ENCODE data around the gene SPATA46.

Gene SPATA46

DNA sequence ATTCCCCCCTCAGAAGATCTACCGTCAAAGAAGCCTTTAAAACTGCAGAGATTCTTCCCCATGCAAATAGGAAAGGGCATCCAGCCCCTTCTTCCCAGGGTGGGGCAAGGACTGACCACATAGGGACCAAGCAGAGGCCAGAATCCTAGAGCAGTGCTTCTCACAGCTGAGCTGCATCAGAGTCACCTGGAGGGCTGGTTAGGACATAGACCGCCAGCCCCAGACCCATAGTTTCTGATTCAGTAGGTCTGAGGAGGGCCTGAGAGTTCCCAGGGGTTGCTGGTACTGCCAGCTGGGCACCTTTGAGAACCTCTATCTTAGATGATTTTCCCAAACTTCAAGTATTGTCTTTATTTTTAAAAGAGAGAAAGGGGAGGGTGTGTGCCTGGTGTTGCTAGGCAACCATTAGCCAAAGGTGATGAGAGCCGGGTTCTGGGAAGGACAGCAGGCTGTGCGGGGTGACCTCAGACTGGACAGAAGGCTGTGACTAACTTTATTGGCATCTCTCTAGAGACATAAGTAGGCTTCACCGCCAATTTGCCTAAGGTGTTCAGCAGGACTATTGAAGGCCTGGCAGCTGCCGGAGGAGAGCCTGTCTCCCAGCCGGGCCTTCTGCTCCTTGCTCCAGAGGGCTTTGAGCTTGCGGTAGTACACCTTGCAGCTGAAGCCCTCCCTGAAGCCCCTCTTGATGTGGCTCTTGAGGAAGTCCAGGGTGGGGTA, 3.0 kb downstream of the SPATA46 start:
- no peak for DNase-seq (ENCODE audit: low read depth)

DNA sequence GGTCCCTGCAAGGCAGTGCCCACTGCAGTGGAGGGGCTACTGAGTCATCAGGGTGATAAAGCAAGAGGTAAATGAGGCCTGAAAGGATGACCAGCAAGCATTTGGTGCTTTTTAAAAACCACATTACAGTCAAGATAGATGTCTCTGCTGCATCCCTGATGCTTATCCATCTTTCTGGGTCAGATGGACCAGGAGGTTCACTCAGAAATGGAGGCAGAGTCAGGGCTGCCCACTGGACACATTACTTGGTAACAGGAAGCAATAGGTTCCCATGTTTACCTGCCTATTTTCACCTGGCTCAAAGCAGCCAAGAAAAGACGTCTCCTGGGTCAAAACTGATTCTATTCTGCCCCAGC, 3.6 kb downstream of the SPATA46 start:
- no peak for DNase-seq (ENCODE audit: low read depth)

DNA sequence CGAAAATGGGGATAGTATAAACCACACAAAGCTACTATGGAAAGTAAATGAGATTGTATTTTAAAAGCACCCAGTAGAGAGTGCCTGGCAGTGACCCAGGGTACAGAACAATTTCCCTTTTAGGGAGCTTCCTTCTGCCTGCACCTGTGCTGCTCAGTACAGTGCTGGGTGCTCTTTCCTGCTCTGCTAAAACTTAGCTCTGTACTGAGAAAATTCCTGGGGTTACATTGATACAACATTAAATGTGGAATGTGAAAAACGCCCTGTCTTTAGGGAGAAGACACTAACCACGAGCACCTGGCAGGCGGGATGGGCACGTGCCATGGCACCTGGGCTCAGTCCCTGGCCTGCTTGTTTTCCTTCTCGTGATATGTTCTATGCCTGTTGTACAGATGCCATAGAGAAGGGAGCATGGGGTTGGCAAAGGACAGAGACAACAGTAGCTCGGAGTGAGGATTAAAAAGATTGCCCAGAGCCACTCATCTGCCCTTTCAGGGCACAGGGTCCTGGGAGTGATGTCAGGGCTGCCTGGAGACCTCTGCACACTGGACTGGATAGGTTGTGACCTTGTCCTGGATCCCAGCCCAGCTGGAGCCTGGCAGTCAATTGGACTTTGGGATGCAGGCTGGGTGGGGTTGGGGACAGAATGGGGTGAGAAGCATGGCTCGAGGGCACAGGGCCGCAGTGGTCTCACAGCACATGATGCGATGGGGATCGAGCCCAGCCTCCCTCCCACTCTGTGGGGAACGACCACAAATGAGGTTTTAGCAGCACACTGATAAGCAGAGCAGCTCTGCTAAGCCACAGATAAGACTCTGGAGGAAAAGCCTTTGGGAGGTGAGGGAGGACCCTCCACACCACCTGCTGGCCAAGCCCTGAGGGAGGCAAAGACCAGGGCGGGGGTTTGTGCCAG, 4.2 kb downstream of the SPATA46 start:
- DNase-seq (ENCODE audit: low read depth), result no peak

DNA sequence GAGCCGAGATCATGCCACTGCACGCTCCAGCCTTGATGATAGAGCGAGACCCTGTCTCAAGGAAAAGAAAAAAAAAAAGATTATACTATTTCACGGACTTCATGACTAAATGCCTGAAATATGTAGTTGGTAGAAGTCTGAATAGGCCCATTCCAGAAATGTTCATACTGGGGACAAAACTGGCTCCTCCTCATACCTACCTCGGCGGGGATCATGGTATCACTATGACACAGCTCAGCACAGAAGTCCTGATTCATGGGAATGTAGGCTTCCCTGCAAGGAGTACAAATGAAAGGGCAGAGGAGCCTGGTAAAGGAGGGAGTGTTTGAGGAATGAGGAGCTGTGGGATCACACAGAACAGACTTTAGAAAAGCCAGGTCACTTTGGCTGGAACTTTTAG, 5.0 kb downstream of the SPATA46 start:
- DNase-seq (ENCODE audit: low read depth), result no peak

DNA sequence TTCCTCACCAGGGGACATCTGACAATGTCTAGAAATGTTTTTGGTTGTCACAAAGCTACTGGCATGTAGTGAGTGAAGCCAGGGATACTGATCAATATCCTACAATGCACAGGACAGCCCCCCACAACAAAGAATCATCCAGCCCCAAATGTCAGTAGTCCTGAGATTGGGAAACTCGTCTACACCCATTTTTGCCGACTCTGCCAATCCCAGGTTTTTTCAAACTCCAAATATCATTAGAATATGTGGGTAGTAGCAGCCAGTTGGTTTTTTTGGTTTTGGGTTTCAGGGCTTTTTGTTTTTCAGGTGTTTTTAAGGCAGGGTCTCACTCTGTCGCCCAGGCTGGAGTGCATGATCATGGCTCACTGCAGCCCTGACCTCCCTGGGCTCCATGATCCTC, 5.9 kb downstream of the SPATA46 start:
- DNase-seq (ENCODE audit: low read depth), result no peak

DNA sequence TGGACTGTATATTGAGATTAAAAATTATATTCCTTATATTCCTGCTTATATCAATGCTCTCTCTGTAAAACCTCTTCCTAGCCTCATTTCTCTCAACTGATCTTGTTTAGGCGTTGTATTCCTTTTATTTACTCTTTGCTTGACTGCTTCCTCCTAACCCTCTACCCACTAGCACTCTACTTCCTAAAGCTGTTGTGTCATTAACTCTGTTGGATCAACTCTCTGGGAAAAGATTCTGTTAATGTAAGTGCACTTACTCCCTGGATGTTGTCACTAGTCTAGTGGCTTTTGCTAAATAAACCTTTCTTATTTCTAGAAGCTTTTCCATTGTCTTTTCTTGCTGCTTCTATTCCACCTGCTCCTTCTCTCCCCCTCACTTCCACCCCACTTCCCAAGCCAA, 6.5 kb downstream of the SPATA46 start:
- no peak for DNase-seq (ENCODE audit: low read depth)

DNA sequence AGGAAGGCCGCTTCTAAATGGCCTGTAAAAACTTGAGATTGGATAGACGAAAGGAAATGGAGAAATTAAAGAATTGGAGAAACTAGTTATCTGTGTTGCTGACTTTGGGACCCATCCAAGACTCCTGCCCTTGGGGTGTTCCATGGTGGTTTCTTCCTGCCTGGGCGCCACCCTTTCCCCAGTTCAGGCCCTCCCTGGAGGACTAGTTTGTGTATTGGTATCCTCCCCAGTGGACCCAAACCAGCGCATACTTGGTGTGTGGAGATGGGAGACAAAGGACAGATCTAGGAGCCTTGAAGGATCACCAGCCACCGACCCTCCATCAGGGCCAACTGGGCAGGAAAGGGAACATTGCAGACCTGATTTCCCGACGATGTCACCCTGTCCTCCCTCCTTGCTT, 7.1 kb downstream of the SPATA46 start:
- DNase-seq (ENCODE audit: low read depth), result no peak

DNA sequence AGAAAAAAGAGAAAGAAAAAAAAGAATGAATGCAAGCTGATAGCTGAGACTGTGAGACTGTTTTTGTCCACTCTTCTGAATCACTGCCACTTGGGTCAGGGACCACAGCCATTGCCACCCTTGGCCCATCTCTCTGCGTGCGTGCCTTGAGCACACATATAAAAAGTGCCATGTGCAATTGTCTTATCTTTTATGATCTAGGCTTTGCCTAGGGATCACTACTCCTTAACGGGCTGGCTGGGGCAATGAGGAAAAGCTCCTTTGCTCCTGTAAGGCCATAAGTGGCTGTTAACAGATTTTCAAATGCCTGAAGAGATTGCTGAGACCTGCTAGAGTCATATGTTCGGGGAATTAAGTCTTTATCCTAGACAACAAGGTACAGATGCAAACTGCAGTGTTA, 8.2 kb downstream of the SPATA46 start:
- no peak for DNase-seq (ENCODE audit: low read depth)

DNA sequence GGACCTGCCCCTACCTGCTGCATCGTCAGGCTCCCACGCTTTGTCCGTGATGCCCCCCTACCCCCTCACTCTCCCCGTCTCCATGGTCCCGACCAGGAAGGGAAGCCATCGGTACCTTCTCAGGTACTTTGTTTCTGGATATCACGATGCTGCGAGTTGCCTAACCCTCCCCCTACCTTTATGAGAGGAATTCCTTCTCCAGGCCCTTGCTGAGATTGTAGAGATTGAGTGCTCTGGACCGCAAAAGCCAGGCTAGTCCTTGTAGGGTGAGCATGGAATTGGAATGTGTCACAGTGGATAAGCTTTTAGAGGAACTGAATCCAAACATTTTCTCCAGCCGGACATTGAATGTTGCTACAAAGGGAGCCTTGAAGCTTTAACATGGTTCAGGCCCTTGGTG, 8.9 kb downstream of the SPATA46 start:
- no peak for DNase-seq (ENCODE audit: low read depth)

DNA sequence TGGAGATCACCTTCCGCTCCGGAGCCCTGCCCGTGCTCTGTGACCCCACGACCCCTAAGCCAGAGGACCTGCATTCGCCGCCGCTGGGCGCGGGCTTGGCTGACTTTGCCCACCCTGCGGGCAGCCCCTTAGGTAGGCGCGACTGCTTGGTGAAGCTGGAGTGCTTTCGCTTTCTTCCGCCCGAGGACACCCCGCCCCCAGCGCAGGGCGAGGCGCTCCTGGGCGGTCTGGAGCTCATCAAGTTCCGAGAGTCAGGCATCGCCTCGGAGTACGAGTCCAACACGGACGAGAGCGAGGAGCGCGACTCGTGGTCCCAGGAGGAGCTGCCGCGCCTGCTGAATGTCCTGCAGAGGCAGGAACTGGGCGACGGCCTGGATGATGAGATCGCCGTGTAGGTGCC, 9.6 kb downstream of the SPATA46 start:
- DNase-seq (ENCODE audit: low read depth), result no peak

DNA sequence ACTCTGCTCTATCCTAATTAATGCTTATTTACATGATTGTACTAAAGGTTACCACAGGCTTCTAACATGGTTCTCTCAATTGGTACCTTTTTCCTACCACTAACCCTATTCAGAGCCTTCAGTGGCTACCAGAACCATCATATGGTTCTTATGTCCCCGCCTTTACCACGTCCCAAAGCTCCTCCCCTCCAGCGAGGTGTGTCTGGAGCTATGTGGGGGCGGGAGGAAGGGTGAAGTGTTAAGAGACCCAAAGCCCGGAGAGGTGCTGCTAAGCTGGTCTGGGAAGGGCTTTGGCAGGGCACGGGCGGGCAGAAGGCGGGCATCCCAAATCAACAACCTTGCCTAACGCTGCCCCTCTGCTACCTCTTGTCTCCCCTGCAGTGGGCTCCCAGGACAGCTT, 10.0 kb downstream of the SPATA46 start:
- no peak for DNase-seq (ENCODE audit: low read depth)

DNA sequence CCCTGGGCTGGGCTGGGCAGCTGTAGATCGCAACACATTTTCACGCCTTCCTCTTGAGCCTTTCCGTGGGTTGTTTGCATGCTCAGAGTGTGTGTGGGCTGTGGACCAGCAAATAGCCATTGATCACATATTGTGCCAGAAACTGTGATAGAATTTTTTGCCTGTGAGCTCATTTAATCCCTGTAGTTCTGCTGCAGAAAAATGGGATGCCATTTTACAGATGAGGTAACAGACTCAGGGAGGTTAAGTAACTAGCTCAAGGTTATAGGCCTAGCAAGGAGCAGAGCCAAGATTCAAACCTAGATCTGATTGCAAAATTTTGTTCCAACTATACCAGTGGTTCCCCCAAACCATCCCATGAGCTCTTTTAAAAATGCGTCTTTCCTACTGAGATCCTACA, 10.5 kb downstream of the SPATA46 start:
- no peak for DNase-seq (ENCODE audit: low read depth)

DNA sequence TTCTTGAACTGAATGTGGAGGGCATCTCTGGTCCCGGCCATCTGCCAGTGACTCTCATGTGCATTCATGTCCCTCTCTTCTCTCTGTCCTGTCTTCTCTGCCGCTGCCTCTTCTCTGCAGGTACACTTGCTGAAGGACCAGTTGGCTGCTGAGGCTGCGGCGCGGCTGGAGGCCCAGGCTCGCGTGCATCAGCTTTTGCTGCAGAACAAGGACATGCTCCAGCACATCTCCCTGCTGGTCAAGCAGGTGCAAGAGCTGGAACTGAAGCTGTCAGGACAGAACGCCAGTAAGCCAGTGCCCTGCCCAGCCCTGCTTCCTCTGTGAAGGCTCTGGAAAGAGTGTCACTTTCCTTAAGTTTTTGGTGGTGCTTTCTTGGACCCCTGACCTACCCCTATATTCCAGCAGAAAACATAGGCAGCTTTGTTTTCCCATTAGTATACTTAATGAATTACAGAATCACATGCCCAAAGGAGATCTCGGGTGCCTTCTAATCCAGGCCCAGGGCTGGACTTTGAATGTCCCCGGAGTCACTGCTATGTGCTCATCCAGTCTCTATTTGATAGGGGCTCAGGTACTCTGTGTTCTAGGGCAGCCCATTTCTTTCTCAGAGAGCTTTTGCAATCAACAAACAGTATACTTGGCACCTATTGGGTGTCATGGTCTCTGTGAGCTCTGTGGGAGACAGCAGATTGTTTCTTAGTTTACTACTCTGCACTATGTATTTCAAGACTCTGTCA, 11.2 kb downstream of the SPATA46 start:
- no peak for DNase-seq (ENCODE audit: low read depth)

DNA sequence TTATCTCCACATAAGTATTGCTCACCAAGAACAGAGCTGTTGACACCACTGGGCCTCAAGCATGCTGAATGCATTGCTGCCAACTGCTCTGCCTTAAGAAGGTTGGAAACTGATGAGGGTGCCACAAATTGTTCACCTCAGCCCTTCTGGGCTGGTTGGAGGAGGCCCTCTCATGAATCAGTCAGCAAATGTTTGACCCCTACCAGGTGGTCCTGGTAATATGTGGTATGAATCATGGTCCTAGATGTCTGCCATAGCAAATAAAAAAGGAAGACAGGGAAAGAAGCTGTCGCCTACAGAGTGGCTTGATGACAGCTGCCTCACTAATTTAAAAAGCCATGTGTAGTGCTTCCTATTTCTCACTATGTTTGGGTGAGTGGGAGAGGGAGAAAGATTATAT, 12.2 kb downstream of the SPATA46 start:
- no peak for DNase-seq (ENCODE audit: low read depth)

DNA sequence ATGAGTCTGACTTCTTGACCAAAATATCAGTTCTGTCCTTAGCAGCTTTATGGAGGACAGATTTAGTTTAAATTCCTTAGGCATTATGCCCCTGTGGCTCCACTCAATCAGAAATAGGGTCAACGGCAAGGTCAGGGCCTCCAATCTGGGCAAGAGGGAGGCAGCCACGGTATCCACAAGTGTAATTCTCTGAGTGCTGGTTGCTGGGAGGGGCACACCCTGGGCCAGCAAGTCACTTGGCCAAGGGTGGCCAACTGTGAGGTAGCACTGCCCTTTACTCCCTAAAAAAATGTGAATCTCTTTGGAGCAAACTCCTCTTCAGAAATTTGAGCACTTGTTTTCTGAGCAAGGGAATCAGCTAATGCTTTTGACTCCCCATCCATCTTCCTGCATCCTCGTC, 12.8 kb downstream of the SPATA46 start:
- DNase-seq (ENCODE audit: low read depth), result no peak

DNA sequence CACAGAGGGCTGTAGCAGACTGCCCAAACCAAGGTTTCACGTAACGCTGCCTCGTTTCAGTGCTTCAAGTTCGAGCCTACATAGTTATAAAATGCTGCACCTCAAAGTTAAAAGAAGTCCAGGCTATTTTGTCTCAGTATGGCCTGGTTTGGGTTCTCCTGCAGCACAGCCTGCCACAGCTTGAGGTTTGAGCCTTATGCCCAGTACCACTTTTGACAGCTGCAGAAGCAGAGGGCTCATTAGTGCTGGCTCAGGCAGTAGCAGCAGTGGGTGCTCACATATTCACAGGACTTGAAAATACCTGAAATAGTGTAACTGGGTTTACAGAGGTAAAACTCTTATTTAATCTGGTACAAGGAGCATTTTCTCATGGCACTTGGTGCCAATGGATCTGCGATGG, 15.3 kb downstream of the SPATA46 start:
- DNase-seq (ENCODE audit: low read depth), result no peak

DNA sequence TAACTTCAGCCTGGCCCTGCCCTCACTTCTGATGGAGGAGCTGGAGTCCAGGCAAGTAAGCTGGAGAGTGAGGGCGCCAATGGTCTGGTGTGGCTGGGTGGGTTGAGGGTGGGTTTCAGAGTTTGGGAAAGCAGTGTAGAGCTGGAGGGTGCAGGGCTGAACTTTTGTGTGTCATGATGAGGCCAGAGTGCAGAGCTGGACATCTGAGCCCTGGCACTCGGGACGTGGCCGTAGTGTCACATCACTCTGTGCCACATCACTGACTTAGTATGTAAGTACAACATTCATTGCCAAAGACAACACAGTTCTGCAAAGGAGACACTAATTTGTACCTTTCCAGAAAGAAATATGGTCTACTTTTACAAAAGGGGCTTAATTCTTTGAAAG, 15.8 kb downstream of the SPATA46 start:
- no peak for DNase-seq (ENCODE audit: low read depth)

DNA sequence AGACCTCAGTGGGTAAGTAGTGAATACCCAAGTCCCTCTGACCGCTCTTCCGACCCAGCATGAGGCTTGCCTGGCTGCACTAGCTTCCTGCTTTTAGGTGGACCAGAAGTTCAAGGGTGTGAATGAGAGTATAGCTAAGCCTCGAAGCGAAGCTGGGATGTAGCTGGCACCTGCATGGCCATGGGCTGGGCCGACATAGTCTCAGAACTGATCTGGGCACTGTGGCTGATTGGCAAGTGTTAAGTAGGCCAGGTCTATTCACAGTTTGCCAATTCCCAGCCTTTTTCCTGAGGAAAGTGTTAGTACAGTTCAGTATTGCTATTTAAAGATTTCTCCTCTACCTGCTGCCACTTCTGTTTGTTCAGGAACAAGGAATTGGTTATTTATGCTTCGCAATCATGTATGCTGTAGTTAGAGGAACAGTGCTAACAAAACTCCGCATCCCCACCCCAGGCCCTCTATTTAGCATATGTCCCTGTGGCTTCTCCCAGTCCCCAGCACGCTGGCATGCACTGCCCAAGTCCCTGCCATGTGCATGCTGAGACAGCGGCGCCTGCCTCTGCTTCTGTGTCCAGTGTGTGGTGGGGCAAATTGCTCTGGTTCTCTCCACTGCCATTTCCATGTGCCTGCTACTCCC, 16.3 kb downstream of the SPATA46 start:
- no peak for DNase-seq (ENCODE audit: low read depth)

DNA sequence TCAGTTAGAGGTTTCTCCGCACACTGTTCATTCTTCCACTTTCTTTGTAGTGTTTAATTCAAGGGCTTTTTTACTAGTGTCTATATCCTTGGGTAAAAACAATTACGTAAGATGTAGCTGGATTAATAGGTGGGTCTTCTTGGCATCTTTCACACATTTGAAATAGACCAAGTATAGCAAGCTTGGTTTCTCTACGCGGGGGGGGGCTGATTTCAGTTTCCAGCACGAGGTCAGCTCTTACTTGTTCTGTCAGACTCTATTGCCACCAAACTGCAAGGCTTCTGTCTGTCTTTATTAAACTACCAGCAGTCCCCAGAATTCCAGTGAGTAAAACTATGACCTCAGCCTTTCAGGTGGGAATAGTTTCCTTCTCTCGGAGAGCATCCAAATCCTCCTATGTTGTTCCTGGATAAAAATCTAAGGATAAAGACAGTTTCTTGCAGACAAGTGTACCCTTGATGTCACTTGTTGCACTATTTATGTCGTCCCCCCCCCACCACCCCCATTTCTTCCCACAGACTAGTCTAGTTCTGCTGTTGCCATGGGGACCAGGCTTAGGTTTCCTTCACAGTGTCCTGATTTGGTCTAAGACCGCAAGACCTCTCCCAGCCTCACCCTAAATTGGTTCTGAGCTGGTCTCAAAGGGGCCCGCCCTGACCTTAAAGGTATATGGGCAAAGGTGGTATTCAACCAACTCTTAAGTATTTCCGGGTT, 17.0 kb downstream of the SPATA46 start:
- DNase-seq (ENCODE audit: low read depth), result no peak

DNA sequence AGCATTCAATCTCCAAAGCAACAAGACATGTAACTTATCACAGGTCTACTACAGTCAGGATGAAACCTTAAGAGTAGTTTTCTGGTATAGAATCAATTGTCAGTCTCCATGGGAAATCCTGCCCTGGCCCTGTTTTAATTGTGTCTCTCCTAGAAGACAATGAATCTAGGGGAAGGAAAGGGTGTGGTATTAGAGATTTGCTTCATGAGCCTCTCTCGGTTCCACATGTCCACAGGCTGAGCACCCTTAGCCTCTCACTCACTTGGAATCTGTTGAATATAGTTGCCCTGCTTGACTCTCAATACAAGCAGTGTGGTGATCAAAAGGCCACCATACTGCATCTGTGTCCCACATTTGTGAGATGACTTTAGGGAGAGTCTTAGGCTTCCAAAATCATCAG, 17.7 kb downstream of the SPATA46 start:
- DNase-seq (ENCODE audit: low read depth), result no peak

DNA sequence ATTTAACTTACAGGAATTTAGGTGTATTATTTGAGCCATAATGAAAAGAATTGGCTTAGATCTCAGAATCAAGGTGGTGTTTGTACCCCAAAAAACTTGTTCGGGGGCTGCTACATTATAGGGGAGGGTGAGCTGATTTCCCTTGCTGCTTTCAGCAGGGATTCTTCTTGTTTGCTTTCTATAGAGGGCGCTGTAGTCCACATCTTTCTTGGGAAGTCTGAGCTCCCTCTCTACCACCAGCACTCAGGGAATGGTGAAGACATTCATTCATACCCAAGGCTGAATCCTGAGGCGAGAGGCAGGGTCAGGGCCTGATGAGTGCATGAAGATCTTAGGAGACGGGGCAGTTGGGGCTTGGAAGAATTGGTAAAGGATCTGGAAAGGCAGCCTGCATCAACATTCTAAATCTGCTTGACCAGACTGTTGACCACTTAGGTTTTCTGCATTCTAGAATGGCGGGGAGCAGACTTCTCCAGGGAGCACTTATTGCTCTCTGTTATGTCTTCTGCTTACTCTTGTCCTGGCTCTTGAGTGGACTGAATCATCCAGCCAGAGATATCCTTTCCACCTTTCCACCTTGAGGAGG, 18.9 kb downstream of the SPATA46 start:
- no peak for DNase-seq (ENCODE audit: low read depth)

DNA sequence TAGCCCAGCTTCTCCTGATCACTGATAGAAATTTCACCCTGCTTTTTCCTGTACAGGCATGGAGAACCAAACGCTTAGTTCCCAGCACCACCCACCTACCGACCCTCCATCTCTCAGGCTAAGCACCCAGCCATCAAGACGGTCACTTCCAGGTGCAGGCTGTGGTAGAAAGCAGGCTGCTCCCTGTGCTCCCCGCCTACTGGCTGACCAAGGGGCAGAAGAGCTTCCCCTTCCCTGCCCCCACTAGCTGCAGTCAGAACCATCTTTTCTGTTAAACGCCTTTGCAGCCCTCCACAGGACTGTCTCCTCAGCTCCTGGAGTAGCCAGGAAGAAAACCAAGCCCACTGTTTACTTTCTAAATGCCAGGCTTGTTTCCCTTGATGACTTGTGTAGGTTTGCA, 23.0 kb downstream of the SPATA46 start:
- no peak for DNase-seq (ENCODE audit: low read depth)
